Hematopoietic multipotent progenitor cell treated with erythropoietin and hydrocortisone succinate and interleukin-3 and kit ligand, for 4 days (in vitro differentiated cells): ENCODE data around the gene NFASC.
A peak's percentile ranks its signal among the peaks of the same experiment; 100 is the strongest.

Experiments used
- DNase-seq: peaks from one replicate; pipeline ENCODE4 v3.0.0-alpha.2; 2015

Gene NFASC

DNA sequence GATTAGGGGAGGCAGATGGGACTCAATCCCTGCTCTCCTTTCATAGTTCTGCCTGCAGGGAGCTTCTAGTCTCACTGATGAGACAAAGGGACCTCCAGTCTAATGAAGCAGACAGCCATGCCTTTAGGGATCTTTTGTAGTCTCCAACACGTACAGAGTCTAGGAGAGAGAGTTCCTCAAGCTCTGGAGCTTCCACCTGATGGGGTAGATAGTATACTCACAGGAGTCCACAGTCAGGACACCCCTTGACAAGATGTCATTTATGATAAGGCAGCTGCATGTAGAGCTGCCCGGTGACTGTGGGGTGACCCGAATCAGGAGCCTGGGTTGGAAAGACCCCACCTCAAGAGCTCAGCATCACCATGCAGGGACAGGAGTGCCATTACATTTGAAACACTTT is 117.0 kb downstream of the NFASC start:
- DNase-seq = no peak

DNA sequence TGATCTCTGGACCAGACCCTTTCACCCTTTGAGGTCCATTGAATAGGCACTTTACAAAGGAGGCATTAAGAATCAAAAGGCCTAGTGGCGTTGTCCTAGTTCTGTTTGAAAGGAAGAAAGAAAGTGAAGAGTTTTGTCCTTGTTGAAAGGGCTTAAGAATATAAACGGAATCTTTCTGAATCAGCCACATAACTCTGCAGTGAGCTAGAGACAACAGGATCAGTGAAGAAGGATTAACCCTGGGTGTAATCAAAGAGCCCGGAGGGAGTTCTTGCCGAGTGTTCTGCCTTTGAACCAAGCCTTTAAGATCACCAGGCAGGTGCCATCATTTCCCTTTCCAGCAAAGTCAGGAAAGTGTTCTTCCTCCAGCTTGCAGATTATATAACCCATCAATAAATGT is 117.5 kb downstream of the NFASC start:
- no peak for DNase-seq

DNA sequence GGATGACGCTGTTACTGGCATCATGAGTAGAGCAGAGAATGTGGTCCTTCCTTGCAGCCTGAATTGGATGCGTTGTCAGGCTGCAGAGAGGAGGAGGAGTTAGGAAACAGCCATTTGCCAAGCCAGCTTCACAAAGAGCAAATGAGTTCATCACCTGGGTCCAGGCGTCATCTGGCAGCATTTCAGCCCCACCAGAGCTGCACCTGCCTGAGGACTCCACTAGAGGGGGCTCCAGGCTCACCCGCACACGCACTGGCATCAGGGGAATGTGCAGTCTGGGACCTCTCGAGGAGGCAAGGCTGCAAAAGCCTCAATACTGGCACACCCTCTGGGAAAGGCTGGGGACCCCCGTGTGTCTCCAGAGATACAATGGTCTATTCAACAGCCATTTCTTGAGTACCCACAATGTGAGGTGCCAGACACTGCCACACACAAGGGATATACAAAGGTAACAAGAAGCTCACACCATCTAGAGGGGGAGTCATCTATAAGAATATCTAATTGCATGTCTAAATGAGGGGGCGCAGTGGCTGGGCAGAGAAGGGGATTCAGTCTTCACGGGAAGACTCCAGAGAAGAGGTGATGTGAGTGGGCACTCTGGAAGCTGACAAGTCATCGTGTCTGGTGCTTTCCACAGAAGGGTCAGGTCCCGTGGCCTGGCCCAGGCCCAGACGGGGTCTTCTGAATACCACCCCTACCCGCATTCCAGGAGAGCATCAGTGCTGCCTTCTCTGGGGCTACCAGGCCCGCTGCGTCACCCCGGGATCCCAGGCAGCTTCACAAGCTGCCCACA is 118.8 kb downstream of the NFASC start:
- peak; percentile 85 for DNase-seq

DNA sequence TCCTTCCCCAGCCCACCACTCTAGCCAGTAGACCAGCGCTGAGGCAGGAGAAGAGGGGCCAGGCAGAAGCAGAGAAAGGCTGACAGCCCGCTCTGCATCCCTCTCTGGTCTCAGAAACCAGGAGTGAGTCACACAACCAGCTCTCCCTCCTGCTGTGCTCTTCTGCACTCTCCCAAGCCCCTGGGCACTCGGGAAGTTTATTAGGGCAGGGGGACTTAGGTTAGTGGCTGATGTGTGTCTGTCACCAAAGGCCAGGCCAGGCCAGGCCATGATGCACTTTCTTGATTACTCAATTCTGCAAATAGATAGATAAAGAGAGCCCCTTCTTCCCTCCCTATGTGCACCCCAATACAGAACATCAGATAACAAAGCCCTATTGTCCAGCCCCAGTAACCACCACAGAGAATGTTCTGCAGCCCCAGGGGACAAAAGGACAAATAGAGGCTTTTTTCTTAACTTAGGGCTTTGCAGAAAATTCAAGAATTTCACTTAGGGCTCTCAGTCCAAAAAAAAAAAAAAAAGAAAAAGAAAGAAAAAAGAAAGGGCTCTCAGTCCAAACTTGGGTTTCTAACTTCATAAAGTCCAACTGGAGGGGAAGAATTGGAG is 119.5 kb downstream of the NFASC start:
- no peak for DNase-seq

DNA sequence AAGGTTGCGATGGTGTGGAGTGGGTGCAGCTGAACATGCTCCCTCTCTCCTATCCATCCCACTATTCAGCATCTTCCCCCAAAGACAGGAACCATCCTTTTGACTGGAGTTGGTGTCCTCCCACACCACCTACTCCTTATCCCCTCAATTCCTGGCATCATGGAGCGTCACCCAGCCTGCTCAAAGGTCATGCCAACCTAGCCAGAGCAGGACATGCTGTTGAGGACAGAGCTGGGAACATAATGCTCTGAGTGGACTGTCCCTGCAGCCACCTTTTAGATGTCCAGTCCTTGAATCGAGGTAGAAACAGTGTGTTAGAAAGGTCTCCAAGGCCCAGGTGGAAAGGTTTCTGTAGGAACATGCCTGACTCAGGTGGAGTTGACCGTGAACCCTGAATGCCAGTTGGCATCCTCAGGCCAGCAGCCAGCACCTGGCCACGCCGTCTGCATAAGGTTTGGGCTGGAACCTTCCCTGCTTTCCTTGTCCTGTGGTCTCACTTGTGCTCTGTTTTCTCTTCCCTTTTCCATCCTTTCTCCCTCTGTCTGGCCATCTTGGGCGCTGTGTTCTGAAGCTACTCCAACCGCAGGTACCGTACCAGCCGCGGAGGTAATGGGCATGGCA is 120.2 kb downstream of the NFASC start:
- DNase-seq = no peak

DNA sequence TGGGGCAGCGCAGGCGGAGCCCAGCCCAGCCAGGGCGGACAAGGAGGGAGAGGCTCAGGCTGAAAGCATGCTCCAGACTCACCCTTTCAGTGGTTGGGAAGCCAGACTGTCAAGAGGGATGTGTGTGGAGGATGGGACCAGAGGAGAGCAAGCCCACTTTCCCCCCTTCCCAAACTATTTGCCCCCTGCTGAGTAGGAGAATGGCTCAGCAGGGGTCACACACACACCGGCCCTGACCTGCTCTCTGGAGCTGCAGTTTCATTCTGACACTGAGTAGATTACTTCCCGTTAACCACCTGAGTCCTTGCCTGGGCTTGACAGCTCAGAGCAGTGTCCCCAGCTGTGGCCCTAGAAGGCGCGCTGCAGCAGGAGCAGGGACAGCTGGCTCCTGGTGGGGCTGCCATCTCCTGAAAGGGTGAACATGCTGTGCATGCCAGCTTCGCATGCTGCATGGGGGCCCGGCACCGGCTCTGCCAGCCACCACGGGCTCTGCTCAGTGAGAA is 120.7 kb downstream of the NFASC start:
- no peak for DNase-seq

DNA sequence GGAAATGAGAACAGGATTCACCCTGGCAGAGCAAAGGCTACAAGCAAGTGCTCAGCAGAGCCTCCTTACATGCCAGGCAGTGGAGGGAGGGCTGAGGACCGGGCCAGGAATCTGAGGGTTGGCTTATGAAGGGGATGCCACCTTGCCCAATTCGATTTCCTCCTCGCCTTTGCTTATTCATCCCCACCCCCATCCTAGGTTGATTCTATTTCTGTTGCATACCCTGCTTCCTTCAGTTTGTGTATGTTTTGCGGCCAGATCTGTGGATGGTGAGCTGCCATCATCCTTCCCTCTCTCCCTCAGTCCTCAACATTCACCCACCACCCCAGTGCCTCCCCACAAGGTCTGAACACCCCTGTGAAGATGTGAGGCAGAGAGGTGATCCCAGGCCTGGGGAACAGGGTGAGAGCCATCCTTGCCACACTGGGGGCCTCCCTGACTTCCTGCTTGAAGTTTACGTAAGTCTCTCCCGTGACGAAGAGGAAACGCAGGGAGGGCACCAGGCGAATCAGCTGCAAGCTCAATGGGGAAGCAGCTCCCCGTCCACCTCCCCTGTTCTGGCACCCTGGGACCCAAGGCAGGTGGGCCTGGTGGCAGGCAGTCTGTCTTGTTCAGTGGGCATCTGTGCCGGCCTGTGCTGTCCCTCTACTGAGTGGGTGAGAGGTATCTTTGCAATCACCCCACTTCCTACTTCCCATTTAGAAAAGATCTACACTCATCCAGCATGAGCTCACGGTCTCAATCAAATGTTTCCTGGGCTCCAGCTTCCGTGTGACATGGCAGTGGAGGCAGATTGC is 121.7 kb downstream of the NFASC start:
- peak; percentile 70 for DNase-seq

DNA sequence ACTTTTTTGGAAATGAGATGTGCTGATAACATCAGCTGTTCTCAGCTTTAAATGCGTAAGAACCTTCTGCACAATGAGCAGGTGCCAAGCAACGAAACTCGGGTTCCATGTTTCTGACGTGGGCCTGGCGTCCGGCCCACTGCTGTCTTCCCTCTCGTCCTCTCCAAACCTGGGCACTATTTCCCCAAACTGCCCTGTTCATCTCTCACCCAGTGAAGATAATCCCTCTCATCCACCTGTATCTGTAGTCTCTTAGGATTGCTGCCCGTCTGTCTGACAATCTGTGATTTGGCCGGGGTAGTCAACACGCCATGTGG is 122.3 kb downstream of the NFASC start:
- no peak for DNase-seq

DNA sequence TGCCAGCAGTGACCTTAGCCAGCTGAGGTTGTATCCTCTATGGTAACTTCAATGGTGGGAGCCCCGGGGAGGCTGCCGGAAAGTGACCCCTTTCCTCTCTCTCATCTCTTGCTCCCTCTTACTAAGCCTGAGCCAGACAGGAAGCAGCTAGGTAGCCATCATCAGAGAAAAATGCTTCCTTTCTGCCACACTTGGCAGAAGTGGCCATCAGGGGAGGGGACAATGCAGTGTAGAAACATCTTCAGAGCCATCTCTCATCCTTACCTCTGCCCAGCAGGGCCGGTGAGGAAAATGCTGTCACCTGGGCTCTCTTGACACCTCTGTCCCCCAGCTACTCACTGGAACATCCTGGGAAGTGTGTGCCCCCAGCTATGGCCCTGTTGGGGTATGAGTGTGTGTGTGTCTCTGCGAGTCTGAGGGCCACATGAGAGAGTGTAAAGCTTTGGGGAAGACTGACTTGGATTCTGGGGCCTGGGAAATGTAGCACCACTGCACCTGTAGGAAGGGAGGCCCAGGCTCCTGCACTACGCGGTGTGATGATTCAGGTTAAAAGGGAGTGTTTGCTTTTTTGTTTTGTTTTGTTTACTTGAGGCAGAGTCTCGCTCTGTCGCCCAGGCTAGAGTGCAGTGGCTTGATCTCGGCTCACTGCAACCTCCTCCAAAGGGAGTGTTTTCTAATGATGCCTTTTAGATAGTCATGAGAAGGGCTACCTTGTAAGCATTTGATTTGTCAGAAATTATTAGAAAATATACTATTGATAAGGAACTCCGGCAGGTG is 123.6 kb downstream of the NFASC start:
- no peak for DNase-seq

DNA sequence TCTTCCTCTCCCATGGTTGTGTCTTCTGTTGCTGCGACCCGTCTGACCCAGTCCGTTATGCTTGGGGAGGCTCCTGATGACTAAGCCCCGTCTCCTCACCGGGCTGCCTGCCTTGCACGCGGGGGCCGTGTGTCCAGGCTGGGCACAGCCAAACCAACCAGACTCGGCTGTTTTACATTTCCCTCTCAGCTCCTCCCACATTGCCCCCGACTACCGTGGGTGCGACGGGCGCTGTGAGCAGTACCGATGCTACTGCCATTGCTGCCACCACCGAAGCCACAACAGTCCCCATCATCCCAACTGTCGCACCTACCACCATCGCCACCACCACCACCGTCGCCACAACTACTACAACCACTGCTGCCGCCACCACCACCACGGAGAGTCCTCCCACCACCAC is 126.3 kb downstream of the NFASC start:
- no peak for DNase-seq

DNA sequence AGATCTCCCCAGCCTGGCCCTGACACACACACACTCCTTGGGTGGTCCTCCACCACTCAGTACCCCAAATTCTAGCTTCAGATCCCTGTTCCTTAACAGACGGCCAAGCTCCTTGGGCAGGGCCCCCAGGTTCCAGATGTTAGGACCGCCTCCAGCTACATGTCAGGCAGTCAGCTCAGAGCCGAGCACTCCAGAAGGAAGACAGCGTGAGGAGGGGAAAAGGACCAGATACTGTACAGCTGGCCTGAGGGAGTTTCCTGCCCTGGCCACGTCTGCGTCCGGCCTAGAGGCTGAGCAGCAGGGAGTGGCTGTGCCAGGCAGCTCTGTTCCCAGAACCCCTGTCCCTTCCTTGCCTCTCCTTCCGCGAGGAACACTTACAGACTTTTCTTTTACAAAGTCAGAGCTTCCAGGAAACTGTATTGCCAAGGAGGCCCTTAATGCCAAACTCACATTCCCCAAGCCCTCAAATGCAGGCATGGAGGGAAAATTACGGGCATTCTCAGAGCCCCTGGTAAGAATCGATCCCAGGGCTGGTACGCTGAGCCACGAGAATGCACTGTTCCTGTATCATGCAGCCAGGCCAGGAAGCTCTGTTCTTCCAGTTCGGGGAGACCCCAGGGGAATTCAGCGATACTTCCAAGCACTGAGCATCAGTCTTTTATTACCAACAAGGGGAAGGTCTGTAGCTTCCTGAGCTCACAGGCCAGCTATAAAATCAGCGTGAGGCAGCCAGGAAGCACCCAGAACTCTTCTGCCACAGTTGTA is 127.1 kb downstream of the NFASC start:
- no peak for DNase-seq

DNA sequence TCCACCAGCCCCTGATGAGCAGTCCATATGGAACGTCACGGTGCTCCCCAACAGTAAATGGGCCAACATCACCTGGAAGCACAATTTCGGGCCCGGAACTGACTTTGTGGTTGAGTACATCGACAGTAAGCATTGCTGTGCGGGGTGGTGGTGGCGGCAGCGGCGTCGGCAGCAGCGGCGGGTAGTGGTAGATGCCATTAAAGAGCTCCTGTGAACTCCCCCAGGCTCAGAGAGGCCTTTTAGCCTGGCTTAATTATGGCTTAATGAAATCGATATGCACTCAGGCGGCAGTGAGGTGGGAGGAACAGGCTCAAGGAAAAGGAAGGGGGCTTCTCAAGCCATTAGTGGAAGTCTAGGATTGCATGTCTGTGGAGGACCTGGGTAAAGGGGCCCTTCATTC is 130.5 kb downstream of the NFASC start:
- no peak for DNase-seq

DNA sequence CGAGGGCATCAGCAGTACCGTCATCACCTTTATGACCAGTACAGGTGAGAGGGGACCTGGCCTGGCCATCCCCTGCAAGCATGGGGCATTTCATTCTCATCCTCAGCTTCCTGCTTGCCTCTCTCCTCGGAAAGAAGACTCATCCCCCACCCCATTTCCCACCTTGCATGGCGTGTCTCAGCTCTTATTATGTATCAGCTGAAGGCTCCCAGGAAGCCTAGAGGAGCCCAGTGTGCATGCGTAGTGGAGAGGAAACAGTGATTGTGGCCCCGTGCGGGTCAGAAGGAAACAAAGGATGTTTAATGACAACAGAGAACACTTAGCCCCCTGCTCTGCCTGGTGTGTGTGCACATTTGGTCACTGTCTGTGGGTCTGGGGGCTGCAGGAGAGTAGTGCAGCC is 132.0 kb downstream of the NFASC start:
- DNase-seq = no peak

DNA sequence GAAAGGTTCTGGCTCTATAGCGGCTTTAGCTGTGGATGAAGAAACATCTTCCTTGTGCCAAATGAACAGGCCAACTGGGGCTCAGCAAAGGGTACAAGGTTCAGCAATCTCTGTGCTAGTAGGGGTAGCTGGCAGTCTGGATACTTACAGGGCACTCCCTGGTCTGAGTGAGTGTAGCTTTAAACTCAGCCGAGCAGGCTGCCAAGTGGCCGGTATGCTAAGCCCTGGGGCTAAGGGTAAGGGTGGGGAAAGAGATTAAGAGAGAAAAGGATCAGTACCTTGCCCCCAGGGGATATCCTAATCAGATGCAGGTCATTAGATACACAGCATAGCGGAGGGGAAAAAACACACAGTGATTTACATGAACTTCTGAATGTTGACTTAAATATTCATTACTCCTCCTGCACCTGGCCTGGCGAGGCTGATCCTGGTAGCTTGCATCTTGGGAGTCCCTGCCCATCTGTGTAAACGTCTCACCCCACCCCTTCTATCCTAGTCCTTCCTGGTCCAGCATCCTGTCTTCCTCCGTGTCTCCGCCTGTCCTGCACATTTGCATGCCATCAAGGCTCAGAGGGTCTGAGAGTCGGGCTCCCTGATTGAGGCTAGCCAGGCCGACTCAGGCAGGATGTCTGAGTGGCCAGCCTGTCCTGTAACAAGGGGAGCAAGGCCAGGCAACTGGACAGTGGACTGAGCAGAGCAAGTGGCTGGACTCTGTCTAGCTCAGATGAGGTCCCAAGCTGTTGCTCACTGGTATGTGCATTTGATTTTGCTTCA is 132.9 kb downstream of the NFASC start:
- DNase-seq = no peak

DNA sequence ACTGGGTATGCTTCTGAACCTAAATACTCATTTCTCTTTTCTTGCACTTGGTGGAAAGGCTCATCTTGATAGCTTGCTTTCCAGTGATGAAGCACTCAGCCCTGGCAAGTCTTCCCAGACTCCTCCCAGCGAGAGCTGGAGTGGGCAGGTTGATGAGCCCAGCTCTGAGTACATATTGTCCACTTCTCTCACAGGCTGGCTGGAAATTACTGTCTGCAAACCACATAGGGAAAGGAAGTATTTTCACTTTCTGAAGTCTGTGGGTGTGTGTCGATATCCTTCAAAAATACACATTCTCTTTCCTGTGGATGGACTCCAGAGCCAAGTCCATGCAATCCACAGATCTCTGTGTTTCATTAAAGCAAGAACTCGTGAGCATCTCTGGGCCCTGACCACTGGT is 133.7 kb downstream of the NFASC start:
- DNase-seq = no peak

DNA sequence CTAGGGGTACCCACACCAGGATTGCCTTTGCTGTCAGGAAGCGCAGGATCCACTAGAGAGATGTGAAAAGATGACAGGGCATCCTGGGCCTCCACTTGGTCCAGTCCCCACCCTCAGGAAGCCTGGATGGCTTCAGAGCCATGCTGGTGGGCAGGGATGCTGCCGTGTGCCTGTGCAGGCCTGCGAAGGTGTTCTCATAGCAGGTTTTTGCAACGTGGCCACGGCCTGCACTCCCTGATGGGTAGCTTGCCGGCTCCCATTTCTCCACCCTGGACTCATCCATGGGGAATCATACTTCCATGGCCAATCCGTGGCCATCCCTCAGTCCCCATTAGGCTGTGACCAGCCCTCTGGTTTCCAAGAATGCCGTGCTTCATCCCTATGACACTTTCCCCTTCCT is 138.2 kb downstream of the NFASC start:
- no peak for DNase-seq

DNA sequence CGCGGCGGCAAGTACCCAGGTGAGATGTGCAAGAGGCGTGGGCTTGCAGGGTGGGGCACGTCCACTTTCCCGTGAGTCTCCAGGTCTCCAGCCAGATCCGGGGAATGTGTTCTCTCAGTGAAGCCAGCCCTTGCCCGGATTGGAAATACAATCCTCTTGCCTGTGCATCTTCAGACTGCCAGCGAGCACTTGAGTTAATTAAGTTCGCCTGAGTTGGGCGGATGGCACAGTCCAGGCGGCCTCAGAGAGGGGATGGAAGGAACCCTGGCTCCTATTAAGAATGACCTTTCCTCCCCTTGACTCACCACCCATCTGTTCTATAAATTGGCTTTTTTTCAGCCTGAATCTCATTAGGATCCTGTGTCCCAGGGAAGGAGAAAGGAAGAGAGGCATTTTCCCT is 139.0 kb downstream of the NFASC start:
- no peak for DNase-seq

DNA sequence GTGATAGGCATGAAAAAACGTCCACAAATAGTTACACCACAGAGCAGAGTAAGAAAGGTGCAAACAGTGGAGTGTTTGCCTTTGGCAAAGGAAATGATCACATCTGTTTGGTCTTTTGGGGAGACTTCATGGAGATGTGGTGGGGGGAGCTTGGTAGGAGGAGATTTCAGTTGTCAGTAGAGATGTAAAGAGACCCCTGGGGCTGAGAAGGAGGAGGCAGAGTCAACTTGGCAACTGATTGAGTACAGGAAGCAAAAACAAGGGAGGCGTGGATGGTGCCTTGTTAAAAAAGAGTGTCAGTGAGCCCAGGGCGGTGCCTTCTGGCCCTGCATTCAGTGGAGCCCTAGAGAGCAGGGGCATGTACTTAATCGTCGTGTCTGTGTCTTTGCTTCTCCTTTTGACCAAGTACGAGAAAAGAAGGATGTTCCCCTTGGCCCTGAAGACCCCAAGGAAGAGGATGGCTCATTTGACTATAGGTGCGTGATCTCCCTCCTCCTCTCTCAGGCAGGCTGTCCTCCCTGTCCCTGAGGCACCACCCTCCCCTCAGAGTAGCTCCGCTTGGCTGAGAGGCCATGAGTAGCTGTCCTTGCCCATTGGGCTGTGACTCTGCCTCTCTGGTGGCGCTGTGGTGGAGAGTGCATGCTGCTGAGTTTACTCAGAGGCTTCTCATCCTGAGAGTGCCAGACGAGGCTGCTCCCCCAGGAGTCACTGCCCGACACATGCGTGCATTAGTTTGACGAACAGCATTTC is 141.9 kb downstream of the NFASC start:
- no peak for DNase-seq

DNA sequence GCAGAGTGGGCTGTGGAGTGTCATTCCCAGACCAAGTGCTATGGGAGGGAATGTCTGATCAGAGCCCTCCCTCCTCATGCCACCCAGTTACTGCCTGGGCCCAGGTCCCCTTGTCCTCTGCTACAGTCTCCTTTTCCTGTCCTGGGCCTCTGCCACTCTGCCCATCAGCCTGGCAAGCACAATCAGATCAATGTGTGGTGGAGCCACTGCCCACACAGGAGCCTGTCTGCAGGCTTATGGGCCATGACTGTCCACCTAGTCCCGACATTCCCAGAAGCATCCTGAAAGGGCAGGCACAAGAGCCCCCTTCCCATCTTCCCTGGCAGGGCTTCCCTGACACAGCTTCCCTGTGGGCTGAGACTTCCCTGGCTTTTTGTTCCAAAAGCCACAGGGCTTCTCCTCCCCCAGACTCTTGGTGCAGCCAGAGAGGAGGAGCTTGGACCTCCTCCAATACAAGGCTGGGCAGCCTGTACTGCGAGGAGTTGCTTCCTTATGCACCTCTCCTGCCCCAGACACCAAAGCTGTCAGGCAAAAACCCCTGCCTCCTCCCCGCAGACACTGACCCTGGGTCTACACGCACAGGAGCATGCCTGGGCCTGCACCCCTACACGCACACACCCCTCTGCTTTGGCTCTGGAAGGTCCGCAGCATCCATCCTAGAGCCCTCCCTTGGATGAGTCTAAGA is 143.2 kb downstream of the NFASC start:
- peak; percentile 53 for DNase-seq

DNA sequence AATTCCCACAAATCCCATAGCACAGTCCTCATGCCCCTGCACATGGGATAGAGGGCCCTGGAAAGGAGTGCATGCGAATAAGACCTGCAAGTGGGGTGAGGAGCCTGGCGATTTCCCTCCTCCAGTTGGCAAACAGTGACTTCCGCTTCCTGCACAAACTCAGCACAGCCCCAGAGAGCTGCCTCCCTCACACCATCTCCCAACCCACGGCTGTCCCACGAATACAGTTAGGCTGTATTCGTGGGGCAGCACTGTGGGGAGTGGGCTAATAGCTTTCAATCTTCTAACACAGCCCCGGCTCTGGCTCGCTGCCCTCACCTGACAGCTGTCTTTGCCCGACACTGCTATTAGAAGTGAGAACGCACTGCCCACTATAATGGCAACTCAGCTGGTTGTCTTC is 144.1 kb downstream of the NFASC start:
- DNase-seq = peak; percentile 31
